Colonic mucosa (tissue), 4 donors: ENCODE measurements around the gene NEUROG1. TPM values are rescaled to one million over a fixed set of nuclear protein-coding genes. Genes with fewer than 3 reads are reported as not detected.

Experiments used
- DNase-seq: peaks from one replicate; pipeline ENCODE4 v3.0.0-alpha.2; 2020
- H3K27ac ChIP-seq: fragments of 200-600 bp; one replicate; pipeline ENCODE4 v1.8.0; 2021
- H3K27me3 ChIP-seq: fragments of 200-600 bp; one replicate; pipeline ENCODE4 v1.8.0; 2021
- H3K36me3 ChIP-seq: fragments of 200-600 bp; one replicate; pipeline ENCODE4 v1.8.0; 2021
- H3K4me1 ChIP-seq: fragments of 200-600 bp; one replicate; pipeline ENCODE4 v1.8.0; 2021; ENCODE audit warnings: mild to moderate bottlenecking
- H3K4me3 ChIP-seq: fragments of 200-600 bp; one replicate; pipeline ENCODE4 v1.8.0; 2021
- H3K9ac ChIP-seq, 2 donors: one replicate each; pipeline ENCODE4 v1.7.0; 2013; ENCODE audit warnings: control low read depth in 2 of 2, low read depth in 2 of 2, low read length in 2 of 2
- H3K9me3 ChIP-seq: fragments of 200-600 bp; one replicate; pipeline ENCODE4 v1.8.0; 2021
- CTCF ChIP-seq: fragments of 200-600 bp; IDR thresholded peaks from one replicate; pipeline ENCODE4 v1.8.0; 2022; ENCODE audit warnings: antibody characterized with exemption, mild to moderate bottlenecking
- intact Hi-C: fragments of 100-400 bp; cut with DNase I; formaldehyde crosslinking; loops from one replicate; pipeline ENCODE4 v1.14.1; 2022
- total RNA-seq, 2 donors: library from RNA; stranded (reverse); fragmentation: NEBNext Ultra II Directional in 1 of 2; extraction: Animal tissue kit (Norgen Biotek cat#: 25700) in 1 of 2; gene quantifications; one replicate each; pipeline ENCODE4 v1.2.1, GENCODE V29; 2021
- donor health status: healthy.
- donor health status: DM: no; HTN: no; CAD: no.
- donor health status: DM: no; HTN: no; CAD: no.

NEUROG1 gene
- total RNA-seq, 2 donors from 2014 or later = not detected

GRCh38 chr5:135541807-135542502, 6.2 kb upstream of the NEUROG1 start:
- intact Hi-C loops = no loop called here
- no peak overlapping the region for H3K9ac ChIP-seq
- H3K4me1 ChIP-seq = peaks cover 4% of the 10 kb centered on the region
- DNase-seq = no peak
- H3K27ac ChIP-seq = no peak overlapping the region
- H3K36me3 ChIP-seq = no peaks in the 10 kb centered on the region
- H3K27me3 ChIP-seq = peaks cover 46% of the 10 kb centered on the region
- TF ChIP-seq CTCF = no peak
- no peaks in the 10 kb centered on the region for H3K9me3 ChIP-seq
- H3K4me3 ChIP-seq = no peak overlapping the region

DNA sequence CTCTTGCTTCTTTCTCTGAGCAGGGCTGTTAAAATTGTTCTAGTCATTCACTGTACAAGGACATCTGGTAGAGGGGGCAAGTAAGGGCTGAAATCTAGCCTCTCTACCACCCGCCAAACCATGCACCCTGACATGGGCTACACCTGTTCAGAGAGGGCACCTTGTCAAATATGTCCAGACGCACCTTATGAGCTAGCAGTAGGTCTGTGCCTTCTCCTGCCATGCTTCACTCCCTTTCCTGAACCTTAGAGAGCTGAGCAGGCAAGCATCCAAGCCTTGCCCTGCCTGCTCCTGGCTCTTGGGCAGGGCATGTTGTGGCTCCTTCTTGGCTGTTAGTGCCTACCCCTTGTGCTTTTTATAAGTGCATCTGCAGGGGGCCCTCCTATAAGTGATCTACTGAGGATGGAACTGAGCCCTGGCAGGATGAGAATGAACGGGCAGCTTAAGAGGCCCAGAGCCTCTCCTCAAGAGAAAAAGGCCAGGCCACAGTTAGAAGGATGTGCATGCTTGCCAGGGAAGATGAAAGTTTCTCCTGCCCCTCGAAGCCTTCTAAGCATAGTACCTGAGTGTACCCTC, 3.8 kb upstream of the NEUROG1 start:
- intact Hi-C loops = no loop called here

GRCh38 chr5:135538261-135538660, 2.5 kb upstream of the NEUROG1 start:
- Histone ChIP-seq H3K4me1 (peaks cover 5% of the 10 kb centered on the region), H3K36me3 (no peaks in the 10 kb centered on the region), H3K9me3 (no peaks in the 10 kb centered on the region), H3K27ac (no peak overlapping the region), H3K9ac (no peak overlapping the region), H3K4me3 (no peak overlapping the region), H3K27me3 (peaks cover 56% of the 10 kb centered on the region)
- TF ChIP-seq CTCF = no peak
- no peak for DNase-seq
- intact Hi-C loops = no loop called here

More for the DNA sequence above, 3.8 kb upstream of the NEUROG1 start:
- Histone ChIP-seq H3K27me3 (peaks cover 57% of the 10 kb centered on the region), H3K9me3 (no peaks in the 10 kb centered on the region), H3K4me3 (no peak overlapping the region), H3K27ac (no peak overlapping the region), H3K36me3 (no peaks in the 10 kb centered on the region), H3K9ac (no peak overlapping the region), H3K4me1 (peaks cover 8% of the 10 kb centered on the region)
- no peak for DNase-seq
- TF ChIP-seq CTCF = no peak

- H3K9me3 ChIP-seq = no peaks in the 10 kb centered on the region
- peaks cover 58% of the 10 kb centered on the region for H3K27me3 ChIP-seq
- H3K4me1 ChIP-seq = peaks cover 5% of the 10 kb centered on the region
- no peak overlapping the region for H3K4me3 ChIP-seq
- no peak for DNase-seq
- intact Hi-C loops = no loop called here
- H3K9ac ChIP-seq = no peak overlapping the region
- H3K27ac ChIP-seq = no peak overlapping the region
- no peaks in the 10 kb centered on the region for H3K36me3 ChIP-seq
- no peak for TF ChIP-seq CTCF
Observed at GRCh38 chr5:135537745-135538144, 2.0 kb upstream of the NEUROG1 start.

- Histone ChIP-seq H3K4me1 (peaks cover 5% of the 10 kb centered on the region), H3K4me3 (no peak overlapping the region), H3K27ac (no peak overlapping the region), H3K36me3 (no peaks in the 10 kb centered on the region), H3K9me3 (no peaks in the 10 kb centered on the region), H3K27me3 (peaks cover 57% of the 10 kb centered on the region), H3K9ac (no peak overlapping the region)
- TF ChIP-seq CTCF = no peak
- DNase-seq = no peak
- intact Hi-C loops = no loop called here
Observed at GRCh38 chr5:135537271-135537670, 1.5 kb upstream of the NEUROG1 start.
